SK-N-SH (cell line): ENCODE data around the gene PODN. TPM values are rescaled to one million over a fixed set of nuclear protein-coding genes. Genes with fewer than 3 reads are reported as not detected.

Experiments
- CTCF ChIA-PET: fragments of 300-600, 350-600 bp; formaldehyde crosslinking; extraction: SDS; loops from one replicate; lab custom pipeline; 2021; lab: Yijun Ruan, JAX
- POLR2A ChIA-PET: fragments of 350-600 bp; sonication (Branson Sonifier 250); formaldehyde crosslinking; extraction: SDS; loops from one replicate; lab custom pipeline; 2020; ENCODE audit warnings: antibody characterized with exemption, inconsistent platforms; lab: Yijun Ruan, JAX
- DNase-seq: peaks from one replicate; pipeline ENCODE4 v3.0.0; 2012
- H2AFZ ChIP-seq: fragments of 200-600 bp; sonication (generic); 2 replicates; pipeline ENCODE4 v1.8.1; 2016; ENCODE audit warnings: antibody characterized with exemption, mild to moderate bottlenecking, low read depth
- H3F3A ChIP-seq: fragments of 200-600 bp; sonication (generic); replicated peaks from 2 replicates; pipeline ENCODE3; 2016; ENCODE audit warnings: antibody characterized with exemption, mild to moderate bottlenecking; ENCODE audit not compliant: insufficient read depth
- H3K27ac ChIP-seq, 2 experiments: fragments of 200-500 bp in 1 of 2; fragments of 200-600 bp in 1 of 2; sonication (Bioruptor generic) in 1 of 2; sonication (generic), shearing (Covaris generic) in 1 of 2; 2 replicates each; pipeline versions ENCODE4 v1.5.1 to v1.6.1; 2014 to 2016; ENCODE audit warnings: low read depth in 2 of 2, inconsistent platforms in 1 of 2, low read length in 1 of 2, mild to moderate bottlenecking in 1 of 2, mixed read lengths in 1 of 2
- H3K27me3 ChIP-seq: fragments of 200-600 bp; sonication (generic), shearing (Covaris generic); 2 replicates; pipeline ENCODE4 v1.6.1; 2016; ENCODE audit warnings: mixed run types; ENCODE audit not compliant: insufficient read depth
- H3K36me3 ChIP-seq, 2 experiments: fragments of 200-500 bp in 1 of 2; fragments of 200-600 bp in 1 of 2; sonication (Bioruptor generic) in 1 of 2; sonication (generic) in 1 of 2; replicated peaks in 1 of 2; 2 replicates each; pipeline versions ENCODE3 to v1.5.1; 2014 to 2016; ENCODE audit warnings: low read length in 1 of 2, mild to moderate bottlenecking in 1 of 2; ENCODE audit not compliant: insufficient read depth in 2 of 2, control insufficient read depth in 1 of 2
- H3K4me1 ChIP-seq, 2 experiments: fragments of 200-500 bp in 1 of 2; fragments of 200-600 bp in 1 of 2; sonication (Bioruptor generic) in 1 of 2; sonication (generic), shearing (Covaris generic) in 1 of 2; 2 replicates each; pipeline versions ENCODE4 v1.5.1 to v1.6.1; 2014 to 2016; ENCODE audit warnings: low read depth in 1 of 2, low read length in 1 of 2, mixed run types in 1 of 2; ENCODE audit not compliant: insufficient read depth in 2 of 2, control insufficient read depth in 1 of 2
- H3K4me2 ChIP-seq: fragments of 200-600 bp; sonication (generic), shearing (Covaris generic); 2 replicates; pipeline ENCODE4 v1.6.1; 2017; ENCODE audit warnings: mixed run types
- H3K4me3 ChIP-seq, 2 experiments: fragments of 200-500 bp in 1 of 2; fragments of 200-600 bp in 1 of 2; sonication (Bioruptor generic) in 1 of 2; sonication (generic), shearing (Covaris generic) in 1 of 2; 2 replicates each; pipeline versions ENCODE4 v1.5.1 to v1.8.1; 2014 to 2016; ENCODE audit warnings: low read depth in 2 of 2, inconsistent platforms in 1 of 2, low read length in 1 of 2, mild to moderate bottlenecking in 1 of 2, mixed read lengths in 1 of 2, moderate library complexity in 1 of 2
- H3K79me2 ChIP-seq: fragments of 200-600 bp; sonication (generic); 2 replicates; pipeline ENCODE4 v1.8.1; 2017; ENCODE audit warnings: mild to moderate bottlenecking; ENCODE audit not compliant: insufficient read depth
- H3K9ac ChIP-seq: fragments of 200-600 bp; sonication (generic); 2 replicates; pipeline ENCODE4 v1.6.1; 2017; ENCODE audit warnings: mixed run types
- H3K9me2 ChIP-seq: fragments of 200-600 bp; sonication (generic); 2 replicates; pipeline ENCODE4 v1.6.1; 2017; ENCODE audit warnings: mixed run types
- H3K9me3 ChIP-seq: fragments of 200-600 bp; sonication (generic); 2 replicates; pipeline ENCODE4 v1.6.1; 2017; ENCODE audit warnings: mixed run types, mild to moderate bottlenecking, moderate library complexity
- H4K20me1 ChIP-seq: fragments of 200-600 bp; sonication (generic); 2 replicates; pipeline ENCODE4 v1.6.1; 2017; ENCODE audit warnings: mild to moderate bottlenecking, mixed run types; ENCODE audit not compliant: insufficient read depth
- ELF1 ChIP-seq: IDR thresholded peaks from 2 replicates; pipeline ENCODE4 v1.4.0; 2012
- EZH2phosphoT487 ChIP-seq: fragments of 200-600 bp; sonication (generic); IDR thresholded peaks from 2 replicates; pipeline ENCODE4 v1.6.1; 2017; ENCODE audit warnings: low read depth, mixed run types, mild to moderate bottlenecking, antibody characterized with exemption, moderate library complexity, borderline replicate concordance
- FOXJ3 ChIP-seq: sonication (generic); formaldehyde crosslinking; IDR thresholded peaks from 2 replicates; pipeline ENCODE4 v1.5.1; 2020; ENCODE audit warnings: mild to moderate bottlenecking, missing genetic modification reagents
- FOXM1 ChIP-seq: IDR thresholded peaks from 2 replicates; pipeline ENCODE4 v1.4.0; 2012; ENCODE audit warnings: low read depth, mild to moderate bottlenecking
- MEF2A ChIP-seq: IDR thresholded peaks from 2 replicates; pipeline ENCODE4 v1.4.0; 2012; ENCODE audit warnings: low read depth, borderline replicate concordance
- RCOR1 ChIP-seq: fragments of 150-350 bp; IDR thresholded peaks from 2 replicates; pipeline ENCODE4 v1.6.1; 2017; ENCODE audit warnings: antibody characterized with exemption, low read length
- RFX5 ChIP-seq: IDR thresholded peaks from 2 replicates; pipeline ENCODE4 v1.6.1; 2012; ENCODE audit warnings: mild to moderate bottlenecking, improper control_type of control experiment, low read length
- RXRA ChIP-seq: IDR thresholded peaks from 2 replicates; pipeline ENCODE4 v1.4.0; 2012; ENCODE audit warnings: low read depth, mild to moderate bottlenecking, borderline replicate concordance
- TCF12 ChIP-seq: IDR thresholded peaks from 2 replicates; pipeline ENCODE4 v1.4.0; 2012
- USF2 ChIP-seq: fragments of 150-350 bp; IDR thresholded peaks from 2 replicates; pipeline ENCODE4 v1.6.1; 2017; ENCODE audit warnings: antibody characterized with exemption, low read length, low read depth, borderline replicate concordance
- YY1 ChIP-seq: IDR thresholded peaks from 2 replicates; pipeline ENCODE4 v1.4.0; 2012; ENCODE audit warnings: low read depth, mild to moderate bottlenecking
- WGBS: methylation state at CpG from one replicate; pipeline ENCODE4 v1.1.6; 2017; ENCODE audit warnings: low lambda C conversion rate; 5-methylcytosine and 5-hydroxymethylcytosine counted together
- polyA plus RNA-seq, 3 experiments: library from polyadenylated mRNA; depleted of rRNA; stranded (reverse); fragments of >200 nt; gene quantifications; 2 replicates each; pipeline ENCODE4 v1.2.3, GENCODE V29; 2012
- TF ChIP-seq, protein P1 (sequence below): IDR thresholded peaks from 2 replicates; pipeline ENCODE4 v1.4.0; 2012; ENCODE audit warnings: low read depth

The PODN gene
- polyA plus RNA-seq, 1 of the 3 experiments (the other 2 are of a cell fraction), result 2.0 TPM

GRCh38 chr1:53089478-53090226 lies 27.6 kb downstream of the PODN start:
- H3K9me2 ChIP-seq, result no peaks in the 10 kb centered on the region
- H3K4me3 ChIP-seq, result no peak overlapping the region
- H3K27ac ChIP-seq, result no peak overlapping the region
- H2AFZ ChIP-seq, result no peak overlapping the region
- no peak for DNase-seq
- ChIA-PET CTCF (interaction anchor here (0.6 to 1.3 kb wide), 3 partner anchors 22 to 93 kb away, joined by 3 to 4 read pairs (median 3); no protein-coding TSS in a partner anchor), POLR2A (no interaction called here)
- peaks cover 3 to 34% of the 10 kb centered on the region in 2 experiments; a peak in 1 of 4 replicates for H3K4me1 ChIP-seq
- no peak overlapping the region for H3K9ac ChIP-seq
- H3K36me3 ChIP-seq, result no peaks in the 10 kb centered on the region
- H3F3A ChIP-seq, result no peaks in the 10 kb centered on the region
- TF ChIP-seq RXRA, result no peak
- no peaks in the 10 kb centered on the region for H3K9me3 ChIP-seq
- H3K4me2 ChIP-seq, result no peak overlapping the region
- H4K20me1 ChIP-seq, result no peaks in the 10 kb centered on the region
- 76% methylated on average over 9 of the region's 11 CpGs for WGBS
- H3K27me3 ChIP-seq, result no peaks in the 10 kb centered on the region
- H3K79me2 ChIP-seq, result no peaks in the 10 kb centered on the region

DNA sequence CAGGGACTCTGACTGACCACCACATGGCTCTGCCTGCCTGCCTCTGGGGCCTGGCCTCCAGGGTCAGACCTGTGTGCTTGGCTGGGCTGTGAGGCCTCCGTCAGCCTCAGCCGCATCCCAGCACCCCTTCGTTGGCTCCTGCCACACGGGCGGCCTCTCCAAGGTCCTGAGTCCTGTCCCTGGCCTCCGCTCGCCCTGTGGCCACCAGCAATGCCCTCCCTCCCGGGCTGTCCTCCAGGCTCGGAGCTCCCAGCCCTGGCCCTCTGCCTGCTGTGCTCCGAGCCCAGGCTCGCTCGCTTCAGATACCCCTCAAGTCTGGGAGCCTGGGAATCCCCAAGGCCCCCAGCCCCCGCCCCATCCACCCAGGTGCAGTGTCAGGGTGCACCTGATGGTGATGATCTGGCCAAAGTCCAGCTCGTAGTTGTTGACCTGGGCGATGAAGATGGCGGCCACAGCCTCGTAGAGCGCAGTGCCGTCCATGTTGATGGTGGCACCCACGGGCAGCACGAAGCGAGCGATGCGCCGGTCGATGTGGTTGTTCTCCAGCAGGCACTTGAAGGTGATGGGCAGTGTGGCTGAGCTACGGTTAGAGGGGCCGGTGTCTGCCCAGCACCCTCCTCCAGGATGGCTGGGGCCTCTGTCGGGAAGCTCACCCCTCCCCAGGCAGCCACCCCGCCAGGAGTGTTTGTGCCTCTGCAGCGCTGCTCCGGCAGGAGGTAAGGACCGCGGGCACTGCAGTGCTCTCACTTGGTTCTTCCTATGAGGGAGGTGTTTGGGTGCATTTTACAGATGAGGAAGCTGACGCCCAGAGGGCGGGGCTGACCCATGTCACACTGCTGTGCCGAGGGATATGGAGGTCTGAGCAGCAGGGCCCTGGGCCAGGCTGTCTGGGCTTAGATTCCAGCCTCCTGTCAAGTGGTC lies 28.5 kb downstream of the PODN start:
- no peak overlapping the region for H2AFZ ChIP-seq
- no peaks in the 10 kb centered on the region for H4K20me1 ChIP-seq
- DNase-seq, result no peak
- ChIA-PET POLR2A (no interaction called here), CTCF (interaction anchor here (1.0 to 1.2 kb wide), 3 partner anchors 22 to 92 kb away, joined by 3 read pairs; no protein-coding TSS in a partner anchor)
- no peak overlapping the region for H3K4me2 ChIP-seq
- TF ChIP-seq ELF1 (no peak), FOXM1 (no peak), USF2 (no peak), TCF12 (no peak), FOXJ3 (CRISPR knock-in tag) (no peak), RCOR1 (no peak), YY1 (no peak), EZH2phosphoT487 (no peak), MEF2A (no peak), RFX5 (no peak)
- TF ChIP-seq, protein P1, sequence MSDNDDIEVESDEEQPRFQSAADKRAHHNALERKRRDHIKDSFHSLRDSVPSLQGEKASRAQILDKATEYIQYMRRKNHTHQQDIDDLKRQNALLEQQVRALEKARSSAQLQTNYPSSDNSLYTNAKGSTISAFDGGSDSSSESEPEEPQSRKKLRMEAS, result no peak
- peaks cover 3 to 25% of the 10 kb centered on the region in 2 experiments; a peak in 1 of 4 replicates for H3K4me1 ChIP-seq
- no peaks in the 10 kb centered on the region for H3K27me3 ChIP-seq
- no peaks in the 10 kb centered on the region for H3F3A ChIP-seq
- H3K27ac ChIP-seq, result no peak overlapping the region
- H3K9ac ChIP-seq, result no peak overlapping the region
- no peaks in the 10 kb centered on the region for H3K9me3 ChIP-seq
- H3K9me2 ChIP-seq, result no peaks in the 10 kb centered on the region
- no peak overlapping the region for H3K4me3 ChIP-seq
- WGBS, result 96% methylated on average over 28 of the region's 37 CpGs
- H3K36me3 ChIP-seq, result no peaks in the 10 kb centered on the region
- no peaks in the 10 kb centered on the region for H3K79me2 ChIP-seq
